DMS53 (cell line): ENCODE data around the gene TOPBP1.
"Not testable (repeated sequence)": the region's sequence is repeated elsewhere in the genome, so short reads cannot be mapped to it uniquely, and the experiment has no call there.

Source experiments
- DNase-seq: peaks from one replicate; lab custom pipeline; 2025; lab: John Stamatoyannopoulos, UW

TOPBP1 gene

DNA sequence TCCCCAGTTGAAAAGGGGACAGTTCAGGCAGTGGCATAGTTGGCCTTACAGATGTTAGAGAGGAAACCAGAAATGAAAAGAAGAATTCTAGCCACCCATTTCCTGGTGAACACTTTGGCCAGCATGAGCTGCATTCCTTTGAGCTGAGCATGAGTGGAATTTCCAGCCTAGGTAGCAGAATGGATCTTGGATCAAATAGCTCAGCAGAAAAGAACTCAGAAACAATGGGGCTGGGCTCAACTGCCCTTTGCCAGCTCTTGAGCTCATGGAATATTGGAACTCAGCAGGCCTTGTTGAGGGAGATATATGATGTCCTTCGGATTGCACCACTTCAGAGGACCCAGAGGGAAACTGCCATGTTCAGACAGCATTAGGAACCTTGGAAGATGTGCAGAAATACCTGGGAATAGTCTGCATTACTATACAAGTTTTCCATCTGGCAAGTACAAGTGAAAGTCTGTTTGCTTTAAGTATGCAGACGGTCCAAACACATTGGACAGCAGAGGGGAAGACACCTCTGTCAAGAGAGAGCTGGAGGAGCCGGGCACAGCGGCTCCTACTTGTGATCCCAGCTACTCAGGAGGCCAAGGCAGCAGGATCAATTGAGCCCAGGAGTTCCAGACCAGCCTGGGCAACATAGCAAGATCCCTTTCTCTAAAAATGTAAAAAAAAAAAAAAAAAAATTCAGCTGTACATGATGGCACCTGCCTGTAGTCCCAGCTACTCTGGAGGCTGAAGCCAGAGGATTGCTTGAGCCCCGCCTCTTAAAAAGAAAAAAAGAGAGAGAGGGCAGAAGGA, 91.4 kb downstream of the TOPBP1 start:
- DNase-seq: no peak

DNA sequence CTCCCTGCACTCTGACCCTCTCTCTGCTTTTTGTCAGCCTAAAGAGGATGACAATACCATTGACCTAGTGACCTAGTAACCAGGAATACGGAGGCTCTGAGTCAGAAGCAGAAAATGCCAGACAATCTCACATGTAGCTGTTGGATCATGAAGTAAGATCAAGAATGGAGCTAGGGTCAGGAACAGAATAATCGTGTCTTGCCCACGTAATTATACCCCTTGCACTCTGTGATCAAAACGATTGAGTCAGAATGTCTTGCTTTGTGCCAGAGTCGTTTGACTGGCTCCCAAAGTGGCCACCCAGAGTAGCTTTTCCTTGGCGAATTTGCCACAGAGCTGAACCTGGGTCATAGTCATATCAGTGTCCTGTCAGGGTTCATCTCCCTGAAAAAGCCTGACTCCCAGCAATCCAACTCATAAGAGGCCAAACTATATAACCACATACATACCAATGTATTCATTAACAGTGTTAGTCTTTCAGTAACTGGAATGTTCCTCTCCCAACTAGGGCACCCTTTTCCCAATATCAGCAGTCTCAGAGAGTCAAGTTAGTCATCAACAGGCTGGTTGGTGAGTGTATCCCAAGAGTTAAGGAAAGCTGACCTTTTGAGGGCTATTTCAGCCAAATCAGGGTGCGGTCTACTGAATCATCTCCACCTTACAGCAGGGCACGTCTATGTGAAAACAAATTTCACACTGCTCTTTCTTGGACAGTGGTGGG, 93.3 kb downstream of the TOPBP1 start:
- DNase-seq: no peak

DNA sequence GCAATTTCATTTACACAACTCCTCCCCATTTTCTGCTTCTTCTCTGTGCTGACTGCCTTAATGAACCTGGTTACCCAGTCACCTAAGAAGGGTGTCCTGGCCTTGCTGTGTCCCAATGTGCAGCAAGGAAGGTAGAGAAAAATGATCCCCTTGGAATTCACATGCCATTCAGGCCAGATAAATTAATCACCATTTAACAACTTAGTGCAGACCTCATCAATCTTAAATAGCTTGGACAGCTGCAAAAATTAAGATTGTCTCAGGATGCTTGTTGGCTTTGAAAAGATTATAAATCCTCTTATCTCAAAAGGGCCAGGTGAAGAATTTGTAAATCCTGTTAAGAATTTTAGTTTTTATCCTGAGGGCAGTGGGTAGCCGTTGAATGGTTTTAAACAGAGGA, 97.9 kb downstream of the TOPBP1 start:
- DNase-seq: no peak

DNA sequence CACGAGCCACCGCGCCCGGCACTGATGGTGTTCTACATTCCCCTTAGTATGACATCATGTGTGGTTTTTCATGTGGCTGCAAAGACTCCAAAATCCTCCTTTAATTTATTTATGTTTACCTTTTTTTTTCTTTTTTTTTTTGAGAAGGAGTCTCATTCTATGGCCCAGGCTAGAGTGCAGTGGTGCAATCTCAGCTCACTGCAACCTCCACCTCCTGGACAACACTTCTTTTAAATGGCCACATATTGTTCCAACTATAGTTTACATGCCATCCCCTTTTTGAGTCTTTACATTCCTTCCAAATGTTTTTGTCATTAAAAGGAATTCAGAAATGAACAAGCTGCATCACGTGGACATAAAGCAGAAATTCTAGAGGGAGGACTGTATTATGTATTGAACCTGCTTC, 98.6 kb downstream of the TOPBP1 start:
- no peak for DNase-seq

- DNase-seq: no peak
Measured at GRCh38 chr3:133562376-133562775, 99.4 kb downstream of the TOPBP1 start.

DNA sequence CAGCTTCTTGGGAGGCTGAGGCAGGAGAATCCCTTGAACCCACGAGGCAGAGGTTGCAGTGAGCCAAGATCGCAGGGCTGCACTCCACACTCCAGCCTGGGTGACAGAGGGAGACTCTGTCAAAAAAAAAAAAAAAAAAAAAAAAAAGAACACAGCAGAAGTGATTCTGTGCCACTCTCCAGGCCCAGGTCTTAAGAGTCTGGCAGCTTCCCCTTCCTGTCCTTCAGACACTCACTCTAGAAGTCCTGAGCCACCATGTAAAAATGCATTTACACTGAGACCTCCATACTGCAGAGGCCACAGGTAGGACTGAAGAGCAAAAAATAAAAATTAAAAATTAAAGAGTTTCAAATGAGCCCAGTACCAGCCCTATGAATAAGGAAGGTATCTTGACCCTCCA, 100.1 kb downstream of the TOPBP1 start:
- no peak for DNase-seq

- DNase-seq: not testable (repeated sequence)
Measured at GRCh38 chr3:133551589-133551988, 110.2 kb downstream of the TOPBP1 start.
